ENCODE results near the gene FAM131B.

DNA sequence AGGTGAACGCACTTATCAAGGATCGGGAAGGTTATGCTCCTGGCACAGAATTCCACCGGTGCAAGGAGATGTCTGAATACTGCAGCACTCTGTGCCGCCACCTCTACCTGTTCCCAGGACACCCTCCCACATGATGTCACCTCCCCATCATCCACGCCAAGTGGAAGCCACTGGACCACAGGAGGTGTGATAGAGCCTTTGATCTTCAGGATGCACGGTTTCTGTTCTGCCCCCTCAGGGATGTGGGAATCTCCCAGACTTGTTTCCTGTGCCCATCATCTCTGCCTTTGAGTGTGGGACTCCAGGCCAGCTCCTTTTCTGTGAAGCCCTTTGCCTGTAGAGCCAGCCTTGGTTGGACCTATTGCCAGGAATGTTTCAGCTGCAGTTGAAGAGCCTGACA is 57.6 kb downstream of the FAM131B start:
- TF ChIP-seq, protein P1, sequence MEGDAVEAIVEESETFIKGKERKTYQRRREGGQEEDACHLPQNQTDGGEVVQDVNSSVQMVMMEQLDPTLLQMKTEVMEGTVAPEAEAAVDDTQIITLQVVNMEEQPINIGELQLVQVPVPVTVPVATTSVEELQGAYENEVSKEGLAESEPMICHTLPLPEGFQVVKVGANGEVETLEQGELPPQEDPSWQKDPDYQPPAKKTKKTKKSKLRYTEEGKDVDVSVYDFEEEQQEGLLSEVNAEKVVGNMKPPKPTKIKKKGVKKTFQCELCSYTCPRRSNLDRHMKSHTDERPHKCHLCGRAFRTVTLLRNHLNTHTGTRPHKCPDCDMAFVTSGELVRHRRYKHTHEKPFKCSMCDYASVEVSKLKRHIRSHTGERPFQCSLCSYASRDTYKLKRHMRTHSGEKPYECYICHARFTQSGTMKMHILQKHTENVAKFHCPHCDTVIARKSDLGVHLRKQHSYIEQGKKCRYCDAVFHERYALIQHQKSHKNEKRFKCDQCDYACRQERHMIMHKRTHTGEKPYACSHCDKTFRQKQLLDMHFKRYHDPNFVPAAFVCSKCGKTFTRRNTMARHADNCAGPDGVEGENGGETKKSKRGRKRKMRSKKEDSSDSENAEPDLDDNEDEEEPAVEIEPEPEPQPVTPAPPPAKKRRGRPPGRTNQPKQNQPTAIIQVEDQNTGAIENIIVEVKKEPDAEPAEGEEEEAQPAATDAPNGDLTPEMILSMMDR (IDR thresholded peaks at IDR 0.05), result no peak
- no peak for TF ChIP-seq POLR2A (IDR thresholded peaks at IDR 0.05)
